H1 (cell line): Measurements from ENCODE around the gene ZFYVE21. TPM values are rescaled to one million over a fixed set of nuclear protein-coding genes. Genes with fewer than 3 reads are reported as not detected.

Source experiments
- CTCF ChIA-PET: fragments of 300-600 bp; sonication (Branson Sonifier 250); formaldehyde crosslinking; loops from one replicate; lab custom pipeline; 2021; ENCODE audit not compliant: partially characterized antibody; lab: Charles Lee
- POLR2A ChIA-PET: fragments of 300-600 bp; sonication (Branson Sonifier 250); formaldehyde crosslinking; loops from one replicate; lab custom pipeline; 2021; ENCODE audit warnings: inconsistent platforms; ENCODE audit not compliant: partially characterized antibody; lab: Charles Lee
- DNase-seq, 2 experiments: peaks; one replicate each; pipeline versions ENCODE4 v3.0.0 to v3.0.0-alpha.2; 2010 to 2022; ENCODE audit warnings: low spot score in 2 of 2, low read depth in 1 of 2, mixed read lengths in 1 of 2
- FAIRE-seq: peaks from 2 replicates; lab custom pipeline; 2011; peaks lifted over from hg19 to GRCh38; lab: Jason Lieb, UNC
- H2AFZ ChIP-seq: 2 replicates; pipeline ENCODE4 v1.8.1; 2012; ENCODE audit warnings: low read length, inconsistent platforms
- H2AK5ac ChIP-seq: 2 replicates; pipeline ENCODE4 v1.6.1; 2013; ENCODE audit warnings: low read depth, low read length
- H2BK120ac ChIP-seq: replicated peaks from 2 replicates; pipeline ENCODE3; 2013; ENCODE audit warnings: low read depth, low read length, inconsistent platforms
- H2BK12ac ChIP-seq: 2 replicates; pipeline ENCODE4 v1.6.1; 2013; ENCODE audit warnings: low read depth, low read length
- H2BK15ac ChIP-seq: 2 replicates; pipeline ENCODE4 v1.6.1; 2013; ENCODE audit warnings: low read length
- H2BK20ac ChIP-seq: 2 replicates; pipeline ENCODE4 v1.6.1; 2013; ENCODE audit warnings: low read length
- H2BK5ac ChIP-seq: 2 replicates; pipeline ENCODE4 v1.6.1; 2013; ENCODE audit warnings: low read depth, low read length
- H3K14ac ChIP-seq: 2 replicates; pipeline ENCODE4 v1.6.1; 2013; ENCODE audit warnings: inconsistent platforms; ENCODE audit not compliant: insufficient read length
- H3K18ac ChIP-seq: 2 replicates; pipeline ENCODE4 v1.6.1; 2013; ENCODE audit warnings: low read length; ENCODE audit errors: extremely low read depth
- H3K23ac ChIP-seq: 2 replicates; pipeline ENCODE4 v1.6.1; 2013; ENCODE audit warnings: inconsistent platforms; ENCODE audit not compliant: insufficient read length
- H3K23me2 ChIP-seq: 2 replicates; pipeline ENCODE4 v1.6.1; 2013; ENCODE audit warnings: low read depth, low read length
- H3K27ac ChIP-seq: 2 replicates; pipeline ENCODE4 v1.6.1; 2011; ENCODE audit warnings: low read depth, low read length, inconsistent platforms
- H3K27me3 ChIP-seq, 4 experiments: replicated peaks in 1 of 4; 1 replicate in 1 of 4; 2 replicates in 3 of 4; pipeline versions ENCODE4 v1.6.1 to v1.8.1; 2011 to 2013; ENCODE audit warnings: low read length in 3 of 4, mild to moderate bottlenecking in 3 of 4, inconsistent platforms in 2 of 4, mixed read lengths in 2 of 4, moderate library complexity in 1 of 4; ENCODE audit not compliant: control insufficient read depth in 3 of 4, insufficient read depth in 3 of 4; ENCODE audit errors: extremely low read depth in 1 of 4
- H3K36me3 ChIP-seq, 4 experiments: 2 replicates each; pipeline versions ENCODE4 v1.6.1 to v1.8.1; 2011 to 2013; ENCODE audit warnings: mild to moderate bottlenecking in 4 of 4, low read length in 3 of 4, moderate library complexity in 2 of 4, control low read depth in 1 of 4, inconsistent platforms in 1 of 4; ENCODE audit not compliant: insufficient read depth in 4 of 4, control insufficient read depth in 2 of 4
- H3K4ac ChIP-seq: replicated peaks from 2 replicates; pipeline ENCODE3; 2013; ENCODE audit warnings: low read length, low read depth, mixed read lengths, inconsistent platforms; ENCODE audit not compliant: insufficient read length
- H3K4me1 ChIP-seq, 4 experiments: replicated peaks in 1 of 4; 1 replicate in 1 of 4; 2 replicates in 3 of 4; pipeline versions ENCODE4 v1.6.1 to v1.8.1; 2011 to 2013; ENCODE audit warnings: low read length in 3 of 4, inconsistent platforms in 2 of 4, mixed read lengths in 1 of 4; ENCODE audit not compliant: insufficient read depth in 4 of 4, control insufficient read depth in 3 of 4
- H3K4me2 ChIP-seq, 2 experiments: 2 replicates each; pipeline versions ENCODE4 v1.6.1 to v1.8.1; 2011 to 2013; ENCODE audit warnings: low read depth in 2 of 2, low read length in 2 of 2, control low read depth in 1 of 2, inconsistent platforms in 1 of 2, mild to moderate bottlenecking in 1 of 2; ENCODE audit not compliant: insufficient read depth in 1 of 2
- H3K4me3 ChIP-seq, 4 experiments: fragments of 200-600, 300-600 bp in 1 of 4; sonication (generic), shearing (Covaris generic), sonication (Bioruptor Twin) in 1 of 4; 2 replicates each; pipeline versions ENCODE4 v1.5.1 to v1.8.1; 2011 to 2016; ENCODE audit warnings: low read length in 4 of 4, low read depth in 3 of 4, control low read depth in 2 of 4, inconsistent platforms in 2 of 4, mild to moderate bottlenecking in 2 of 4, mixed read lengths in 1 of 4, moderate library complexity in 1 of 4; ENCODE audit not compliant: insufficient read depth in 2 of 4; ENCODE audit errors: extremely low read depth in 1 of 4
- H3K56ac ChIP-seq: replicated peaks from 2 replicates; pipeline ENCODE3; 2013; ENCODE audit warnings: low read depth, mild to moderate bottlenecking, mixed read lengths, low read length, inconsistent platforms; ENCODE audit not compliant: insufficient read length
- H3K79me1 ChIP-seq: 2 replicates; pipeline ENCODE4 v1.6.1; 2013; ENCODE audit warnings: low read depth, low read length, control low read depth
- H3K79me2 ChIP-seq, 2 experiments: 2 replicates each; pipeline versions ENCODE4 v1.6.1 to v1.8.1; 2012 to 2013; ENCODE audit warnings: low read length in 2 of 2, mild to moderate bottlenecking in 2 of 2, inconsistent platforms in 1 of 2; ENCODE audit not compliant: insufficient read depth in 2 of 2, control insufficient read depth in 1 of 2
- H3K9ac ChIP-seq, 4 experiments: replicated peaks in 1 of 4; 1 replicate in 1 of 4; 2 replicates in 3 of 4; pipeline versions ENCODE4 v1.6.1 to v1.8.1; 2011 to 2013; ENCODE audit warnings: low read depth in 3 of 4, low read length in 3 of 4, control low read depth in 2 of 4, mild to moderate bottlenecking in 2 of 4, moderate library complexity in 2 of 4, inconsistent platforms in 1 of 4; ENCODE audit errors: extremely low read depth in 1 of 4
- H3K9me3 ChIP-seq, 2 experiments: 2 replicates each; pipeline versions ENCODE4 v1.6.1 to v1.8.1; 2012 to 2013; ENCODE audit warnings: mild to moderate bottlenecking in 2 of 2, moderate library complexity in 2 of 2, control low read depth in 1 of 2, inconsistent platforms in 1 of 2, low read depth in 1 of 2, low read length in 1 of 2, mixed read lengths in 1 of 2; ENCODE audit not compliant: insufficient read depth in 2 of 2
- H4K20me1 ChIP-seq, 2 experiments: replicated peaks in 1 of 2; 2 replicates each; pipeline versions ENCODE3 to v1.8.1; 2011 to 2013; ENCODE audit warnings: inconsistent platforms in 2 of 2, low read length in 2 of 2, mild to moderate bottlenecking in 1 of 2; ENCODE audit not compliant: insufficient read depth in 2 of 2, control insufficient read depth in 1 of 2
- H4K5ac ChIP-seq: 2 replicates; pipeline ENCODE4 v1.6.1; 2013; ENCODE audit warnings: low read length, low read depth, mixed read lengths, inconsistent platforms; ENCODE audit not compliant: insufficient read length
- H4K8ac ChIP-seq: 2 replicates; pipeline ENCODE4 v1.8.0; 2013; ENCODE audit warnings: mild to moderate bottlenecking, moderate library complexity, low read length, inconsistent platforms; ENCODE audit not compliant: insufficient read depth; ENCODE audit errors: extremely low read depth
- H4K91ac ChIP-seq: replicated peaks from 2 replicates; pipeline ENCODE3; 2013; ENCODE audit warnings: low read length, mixed read lengths, inconsistent platforms; ENCODE audit not compliant: insufficient read length
- CEBPB ChIP-seq: IDR thresholded peaks from 2 replicates; pipeline ENCODE4 v1.6.1; 2012; ENCODE audit warnings: low read depth, low read length
- MAX ChIP-seq: IDR thresholded peaks from 2 replicates; pipeline ENCODE4 v1.6.1; 2012; ENCODE audit warnings: inconsistent platforms
- NANOG ChIP-seq: IDR thresholded peaks from 2 replicates; pipeline ENCODE4 v1.6.1; 2011; ENCODE audit warnings: low read length, low read depth, mild to moderate bottlenecking, inconsistent platforms; ENCODE audit not compliant: insufficient read depth, poor library complexity, severe bottlenecking
- RAD21 ChIP-seq, 2 experiments: IDR thresholded peaks in 1 of 2; conservative IDR thresholded peaks in 1 of 2; 2 replicates each; pipeline ENCODE4 v1.6.1; 2011; ENCODE audit warnings: low read depth in 2 of 2, low read length in 2 of 2, improper control_type of control experiment in 1 of 2, inconsistent platforms in 1 of 2, mild to moderate bottlenecking in 1 of 2, moderate library complexity in 1 of 2
- RFX5 ChIP-seq: IDR thresholded peaks from 2 replicates; pipeline ENCODE4 v1.6.1; 2011; ENCODE audit warnings: low read depth, low read length, improper control_type of control experiment, borderline replicate concordance
- RXRA ChIP-seq: IDR thresholded peaks from 2 replicates; pipeline ENCODE4 v1.6.1; 2011; ENCODE audit warnings: low read depth, mild to moderate bottlenecking, low read length, moderate library complexity; ENCODE audit not compliant: insufficient read depth
- SRF ChIP-seq: IDR thresholded peaks from 2 replicates; pipeline ENCODE4 v1.6.1; 2011; ENCODE audit warnings: mild to moderate bottlenecking, low read depth, low read length, moderate library complexity
- TCF12 ChIP-seq: IDR thresholded peaks from 2 replicates; pipeline ENCODE4 v1.6.1; 2011; ENCODE audit warnings: low read depth, mild to moderate bottlenecking, low read length
- USF2 ChIP-seq: IDR thresholded peaks from 2 replicates; pipeline ENCODE4 v1.6.1; 2011; ENCODE audit warnings: low read length, improper control_type of control experiment
- ZNF274 ChIP-seq: IDR thresholded peaks from 2 replicates; pipeline ENCODE4 v1.7.0; 2012; ENCODE audit warnings: low read length, borderline replicate concordance; ENCODE audit errors: extremely low read depth
- WGBS, 2 experiments: shearing (Covaris generic) in 1 of 2; methylation state at CpG; one replicate each; pipeline versions ENCODE4 v1.1.6 to v1.1.7; 2013 to 2015; ENCODE audit warnings: low lambda C conversion rate in 2 of 2, mixed read lengths in 2 of 2, inconsistent platforms in 1 of 2, low coverage in 1 of 2, missing lambda C conversion rate in 1 of 2; ENCODE audit not compliant: insufficient replicate concordance in 2 of 2, insufficient coverage in 1 of 2, insufficient read length in 1 of 2; ENCODE audit errors: extremely low coverage in 1 of 2, missing lambda C conversion rate in 1 of 2; 5-methylcytosine and 5-hydroxymethylcytosine counted together
- polyA plus RNA-seq, 7 experiments: library from polyadenylated mRNA; depleted of rRNA in 3 of 7; stranded (reverse) in 5 of 7; unstranded in 2 of 7; fragments of >200 nt in 5 of 7; fragments of 200-250 nt in 2 of 7; gene quantifications; 1 replicate in 5 of 7; 2 replicates in 1 of 7; 4 replicates in 1 of 7; pipeline versions ENCODE4 v1.2.1 to v1.2.3, GENCODE V29; 2011 to 2013; ENCODE audit warnings: missing spikeins in 2 of 7, mixed read lengths in 2 of 7
- total RNA-seq: library from RNA; stranded (reverse); fragmentation: NEBNext Ultra II Directional; extraction: Animal tissue kit (Norgen Biotek cat#: 25700); gene quantifications from 2 replicates; pipeline ENCODE4 v1.2.1, GENCODE V29; 2021

Gene ZFYVE21
- total and polyA plus RNA-seq, 2 of the 8 experiments (the other 6 are each of a cell fraction or from before 2014, with no cell fraction given), result 53.4 to 127 TPM

- no peaks in the 10 kb centered on the region for H3K79me1 ChIP-seq
- TF ChIP-seq USF2 (no peak), CEBPB (no peak), RFX5 (no peak), NANOG (no peak), RXRA (no peak), ZNF274 (no peak), RAD21 (IDR thresholded peaks at IDR 0.05 in 1 of 2, conservative IDR thresholded peaks at IDR 0.05 in 1 of 2; ENCODE audit: low read depth in 2 of 2, low read length in 2 of 2) (no peak), MAX (no peak), SRF (no peak), TCF12 (no peak)
Observed at GRCh38 chr14:103744621-103745395, 29.2 kb downstream of the ZFYVE21 start.

More at GRCh38 chr14:103744621-103745395, 29.2 kb downstream of the ZFYVE21 start:
- CTCF ChIA-PET, result interaction anchor here (0.6 to 1.9 kb wide), 6 partner anchors 9 to 248 kb away, joined by 3 to 5 read pairs (median 4); no protein-coding TSS in a partner anchor
- no peak overlapping the region for H2BK120ac ChIP-seq
- H3K23me2 ChIP-seq, result no peaks in the 10 kb centered on the region
- no peak overlapping the region for H3K27ac ChIP-seq
- H4K8ac ChIP-seq, result no peak overlapping the region
- H3K18ac ChIP-seq, result no peak overlapping the region
- H3K14ac ChIP-seq, result no peak overlapping the region
- DNase-seq, result no peak
- no peak overlapping the region for H2BK5ac ChIP-seq
- H3K56ac ChIP-seq, result no peak overlapping the region
- POLR2A ChIA-PET, result interaction anchor here (1.1 to 2.2 kb wide), 3 partner anchors 9 to 29 kb away, joined by 3 to 6 read pairs (median 5); partner anchors contain the start of genes XRCC3 and ZFYVE21
- no peak overlapping the region for H3K23ac ChIP-seq
- no peak overlapping the region for H2AK5ac ChIP-seq
- H2BK15ac ChIP-seq, result no peak overlapping the region
- H4K91ac ChIP-seq, result no peak overlapping the region
- H3K79me2 ChIP-seq, result no peaks in the 10 kb centered on the region
- H3K4me3 ChIP-seq, result no peak overlapping the region
- H3K9me3 ChIP-seq, result no peaks in the 10 kb centered on the region
- H2BK12ac ChIP-seq, result no peak overlapping the region
- peaks cover 0 to 3% (median under 1%) of the 10 kb centered on the region in 4 experiments; a peak in 2 of 7 replicates for H3K4me1 ChIP-seq
- H2AFZ ChIP-seq, result no peak overlapping the region
- H4K20me1 ChIP-seq, result peaks cover 0 to 2% of the 10 kb centered on the region in 2 experiments
- H3K4me2 ChIP-seq, result no peak overlapping the region
- H3K36me3 ChIP-seq, result no peaks in the 10 kb centered on the region; a peak in 2 of 8 replicates
- no peaks in the 10 kb centered on the region; a peak in 1 of 7 replicates for H3K27me3 ChIP-seq
- H4K5ac ChIP-seq, result no peak overlapping the region
- no peak overlapping the region for H3K4ac ChIP-seq
- FAIRE-seq, result no peak
- WGBS, 2 experiments, result 89% methylated on average over 15 of the region's 15 CpGs; no CpG with 5 or more reads in 1 of the 2 experiments
- no peak overlapping the region for H3K9ac ChIP-seq
- H2BK20ac ChIP-seq, result no peak overlapping the region
